HL-60 (cell line): ENCODE results near the gene ELMO1.

Source experiments
- DNase-seq, 2 experiments: peaks; one replicate each; pipeline ENCODE4 v3.0.0-alpha.2; 2010 to 2020; ENCODE audit warnings: low read depth in 1 of 2, low spot score in 1 of 2
- H3K27ac ChIP-seq: fragments of 250-450 bp; sonication (Bioruptor Pico); replicated peaks from 2 replicates; pipeline ENCODE4 v1.5.1; 2020; ENCODE audit warnings: mild to moderate bottlenecking, moderate library complexity
- H3K27me3 ChIP-seq: fragments of 250-450 bp; sonication (Bioruptor Pico); 2 replicates; pipeline ENCODE4 v1.5.1; 2021; ENCODE audit warnings: mild to moderate bottlenecking, moderate library complexity; ENCODE audit not compliant: insufficient read depth, poor library complexity, severe bottlenecking
- H3K4me3 ChIP-seq: replicated peaks from 2 replicates; pipeline ENCODE4 v1.5.1; 2011; ENCODE audit warnings: mild to moderate bottlenecking, control low read depth, low read length; ENCODE audit not compliant: insufficient read depth
- GABPA ChIP-seq: IDR thresholded peaks from 2 replicates; pipeline ENCODE4 v1.6.1; 2012; ENCODE audit warnings: low read depth
- POLR2AphosphoS5 ChIP-seq: IDR thresholded peaks from 2 replicates; pipeline ENCODE4 v1.6.1; 2012; ENCODE audit warnings: low read depth
- SPI1 ChIP-seq: IDR thresholded peaks from 2 replicates; pipeline ENCODE4 v1.6.1; 2012; ENCODE audit warnings: low read depth, mild to moderate bottlenecking, borderline replicate concordance
- TF ChIP-seq, protein P1 (sequence below): IDR thresholded peaks from 2 replicates; pipeline ENCODE4 v1.6.1; 2012; ENCODE audit warnings: low read depth; ENCODE audit not compliant: insufficient replicate concordance
- TF ChIP-seq, protein P2 (sequence below): IDR thresholded peaks from one replicate; pipeline ENCODE4 v1.5.1; 2011; ENCODE audit warnings: low read length, control low read depth, inconsistent platforms; ENCODE audit not compliant: insufficient read depth

ELMO1 gene

GRCh38 chr7:37065779-37066271 is 382.8 kb downstream of the ELMO1 start:
- H3K4me3 ChIP-seq = no peak overlapping the region
- H3K27me3 ChIP-seq = no peaks in the 10 kb centered on the region
- DNase-seq = peak in 1 of 2 experiments; percentile 10
- TF ChIP-seq, protein P1, sequence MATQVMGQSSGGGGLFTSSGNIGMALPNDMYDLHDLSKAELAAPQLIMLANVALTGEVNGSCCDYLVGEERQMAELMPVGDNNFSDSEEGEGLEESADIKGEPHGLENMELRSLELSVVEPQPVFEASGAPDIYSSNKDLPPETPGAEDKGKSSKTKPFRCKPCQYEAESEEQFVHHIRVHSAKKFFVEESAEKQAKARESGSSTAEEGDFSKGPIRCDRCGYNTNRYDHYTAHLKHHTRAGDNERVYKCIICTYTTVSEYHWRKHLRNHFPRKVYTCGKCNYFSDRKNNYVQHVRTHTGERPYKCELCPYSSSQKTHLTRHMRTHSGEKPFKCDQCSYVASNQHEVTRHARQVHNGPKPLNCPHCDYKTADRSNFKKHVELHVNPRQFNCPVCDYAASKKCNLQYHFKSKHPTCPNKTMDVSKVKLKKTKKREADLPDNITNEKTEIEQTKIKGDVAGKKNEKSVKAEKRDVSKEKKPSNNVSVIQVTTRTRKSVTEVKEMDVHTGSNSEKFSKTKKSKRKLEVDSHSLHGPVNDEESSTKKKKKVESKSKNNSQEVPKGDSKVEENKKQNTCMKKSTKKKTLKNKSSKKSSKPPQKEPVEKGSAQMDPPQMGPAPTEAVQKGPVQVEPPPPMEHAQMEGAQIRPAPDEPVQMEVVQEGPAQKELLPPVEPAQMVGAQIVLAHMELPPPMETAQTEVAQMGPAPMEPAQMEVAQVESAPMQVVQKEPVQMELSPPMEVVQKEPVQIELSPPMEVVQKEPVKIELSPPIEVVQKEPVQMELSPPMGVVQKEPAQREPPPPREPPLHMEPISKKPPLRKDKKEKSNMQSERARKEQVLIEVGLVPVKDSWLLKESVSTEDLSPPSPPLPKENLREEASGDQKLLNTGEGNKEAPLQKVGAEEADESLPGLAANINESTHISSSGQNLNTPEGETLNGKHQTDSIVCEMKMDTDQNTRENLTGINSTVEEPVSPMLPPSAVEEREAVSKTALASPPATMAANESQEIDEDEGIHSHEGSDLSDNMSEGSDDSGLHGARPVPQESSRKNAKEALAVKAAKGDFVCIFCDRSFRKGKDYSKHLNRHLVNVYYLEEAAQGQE = no peak
- no peak for TF ChIP-seq SPI1
- no peak for TF ChIP-seq POLR2AphosphoS5
- TF ChIP-seq, protein P2, sequence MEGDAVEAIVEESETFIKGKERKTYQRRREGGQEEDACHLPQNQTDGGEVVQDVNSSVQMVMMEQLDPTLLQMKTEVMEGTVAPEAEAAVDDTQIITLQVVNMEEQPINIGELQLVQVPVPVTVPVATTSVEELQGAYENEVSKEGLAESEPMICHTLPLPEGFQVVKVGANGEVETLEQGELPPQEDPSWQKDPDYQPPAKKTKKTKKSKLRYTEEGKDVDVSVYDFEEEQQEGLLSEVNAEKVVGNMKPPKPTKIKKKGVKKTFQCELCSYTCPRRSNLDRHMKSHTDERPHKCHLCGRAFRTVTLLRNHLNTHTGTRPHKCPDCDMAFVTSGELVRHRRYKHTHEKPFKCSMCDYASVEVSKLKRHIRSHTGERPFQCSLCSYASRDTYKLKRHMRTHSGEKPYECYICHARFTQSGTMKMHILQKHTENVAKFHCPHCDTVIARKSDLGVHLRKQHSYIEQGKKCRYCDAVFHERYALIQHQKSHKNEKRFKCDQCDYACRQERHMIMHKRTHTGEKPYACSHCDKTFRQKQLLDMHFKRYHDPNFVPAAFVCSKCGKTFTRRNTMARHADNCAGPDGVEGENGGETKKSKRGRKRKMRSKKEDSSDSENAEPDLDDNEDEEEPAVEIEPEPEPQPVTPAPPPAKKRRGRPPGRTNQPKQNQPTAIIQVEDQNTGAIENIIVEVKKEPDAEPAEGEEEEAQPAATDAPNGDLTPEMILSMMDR = no peak
- TF ChIP-seq GABPA = no peak
- H3K27ac ChIP-seq = no peak overlapping the region

DNA sequence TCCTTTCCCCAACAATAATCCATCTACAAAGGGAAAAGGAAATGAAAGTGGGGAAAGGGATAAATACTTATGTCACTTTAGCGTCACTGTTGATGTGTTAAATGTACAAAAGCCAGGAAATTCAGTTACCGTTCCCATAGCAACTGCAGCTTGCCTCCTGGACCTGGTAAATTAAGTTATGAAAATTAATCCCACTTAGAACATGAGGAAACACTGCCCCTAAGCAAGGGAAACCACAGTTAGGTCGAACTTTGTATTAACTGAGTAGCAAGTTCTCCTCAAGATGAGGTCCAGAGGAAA is 386.2 kb downstream of the ELMO1 start:
- TF ChIP-seq POLR2AphosphoS5 (no peak), GABPA (no peak), SPI1 (no peak)
- TF ChIP-seq, protein P1 = no peak
- TF ChIP-seq, protein P2 = no peak
- no peak overlapping the region for H3K27ac ChIP-seq
- no peaks in the 10 kb centered on the region for H3K27me3 ChIP-seq
- no peak for DNase-seq
- H3K4me3 ChIP-seq = no peak overlapping the region

DNA sequence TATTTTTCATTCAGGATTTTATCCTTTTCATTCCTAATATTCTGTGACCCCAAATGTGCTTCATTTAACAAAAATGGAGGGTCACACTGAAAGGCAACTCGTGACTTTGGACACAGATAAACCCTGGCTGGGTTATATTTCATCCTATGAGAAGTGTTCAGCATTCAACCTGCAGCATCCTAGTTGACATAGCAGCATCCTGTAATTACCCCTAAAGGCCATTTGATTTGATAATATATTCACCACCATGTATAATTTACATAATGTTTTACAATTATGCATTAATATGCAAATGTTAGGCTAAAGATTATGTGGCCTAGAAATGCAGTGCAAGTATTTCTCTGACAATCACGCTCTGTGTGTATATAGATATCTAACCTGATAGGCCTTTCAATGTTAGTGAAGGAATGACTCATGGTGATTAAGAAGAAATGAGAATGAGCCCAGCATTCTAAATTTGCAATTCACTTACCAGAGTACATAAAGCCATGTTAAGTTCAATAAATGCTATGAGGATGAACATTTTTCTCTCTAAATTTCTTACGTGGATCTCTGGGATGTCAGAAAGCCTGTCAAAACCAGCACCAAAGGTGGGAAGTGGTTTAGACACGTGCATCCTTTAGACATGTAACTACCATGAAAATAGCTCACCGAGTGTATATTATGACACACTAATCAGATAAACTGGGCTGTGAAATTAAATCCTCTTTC is 386.7 kb downstream of the ELMO1 start:
- Histone ChIP-seq H3K27me3 (no peaks in the 10 kb centered on the region), H3K4me3 (no peak overlapping the region), H3K27ac (no peak overlapping the region)
- no peak for DNase-seq
- TF ChIP-seq POLR2AphosphoS5 (no peak), SPI1 (no peak), GABPA (no peak)
- TF ChIP-seq, protein P1 = no peak
- TF ChIP-seq, protein P2 = no peak
